NCI-H2196 (cell line): ENCODE measurements around the gene RNF10.
"Not testable (repeated sequence)": the region's sequence is repeated elsewhere in the genome, so short reads cannot be mapped to it uniquely, and the experiment has no call there.

ENCODE experiments used
- DNase-seq: peaks from one replicate; lab custom pipeline; 2025; ENCODE audit not compliant: unreplicated experiment; lab: John Stamatoyannopoulos, UW

RNF10 gene

GRCh38 chr12:120610560-120610959, 76.4 kb downstream of the RNF10 start:
- no peak for DNase-seq

- DNase-seq = not testable (repeated sequence)
These were observed 77.4 kb downstream of the RNF10 start for GRCh38 chr12:120611534-120611933.

GRCh38 chr12:120614848-120615247, 80.7 kb downstream of the RNF10 start:
- DNase-seq = no peak

- not testable (repeated sequence) for DNase-seq
These were observed 83.0 kb downstream of the RNF10 start for GRCh38 chr12:120617193-120617592.

- DNase-seq = not testable (repeated sequence)
These were observed 83.6 kb downstream of the RNF10 start for GRCh38 chr12:120617767-120618166.

- DNase-seq = no peak
These were observed 84.9 kb downstream of the RNF10 start for GRCh38 chr12:120618954-120619615.

GRCh38 chr12:120620624-120621023, 86.5 kb downstream of the RNF10 start:
- no peak for DNase-seq

- no peak for DNase-seq
These were observed 91.6 kb downstream of the RNF10 start for GRCh38 chr12:120625557-120626419.
